Endothelial cell (in vitro differentiated cells): ENCODE measurements around the gene DAAM1. TPM values are rescaled to one million over a fixed set of nuclear protein-coding genes. Genes with fewer than 3 reads are reported as not detected.

Experiments used
- DNase-seq: peaks from one replicate; pipeline ENCODE4 v3.0.0; 2021; ENCODE audit warnings: low spot score
- H3K27ac Mint-ChIP-seq: one replicate; pipeline ENCODE4 v1.8.0; 2021; ENCODE audit warnings: mixed read lengths, inconsistent platforms; ENCODE audit not compliant: unreplicated experiment
- H3K27me3 Mint-ChIP-seq: one replicate; pipeline ENCODE4 v1.8.0; 2021; ENCODE audit warnings: mild to moderate bottlenecking, moderate library complexity, mixed read lengths, inconsistent platforms; ENCODE audit not compliant: unreplicated experiment
- H3K36me3 Mint-ChIP-seq: one replicate; pipeline ENCODE4 v1.8.0; 2021; ENCODE audit warnings: mild to moderate bottlenecking, low read depth, mixed read lengths, inconsistent platforms; ENCODE audit not compliant: unreplicated experiment
- H3K4me1 Mint-ChIP-seq: one replicate; pipeline ENCODE4 v1.8.0; 2021; ENCODE audit warnings: mild to moderate bottlenecking, mixed read lengths, inconsistent platforms; ENCODE audit not compliant: unreplicated experiment
- H3K4me3 Mint-ChIP-seq: one replicate; pipeline ENCODE4 v1.8.0; 2021; ENCODE audit warnings: mild to moderate bottlenecking, mixed read lengths, inconsistent platforms; ENCODE audit not compliant: unreplicated experiment
- H3K9me3 Mint-ChIP-seq: one replicate; pipeline ENCODE4 v1.8.0; 2021; ENCODE audit warnings: mixed read lengths, inconsistent platforms; ENCODE audit not compliant: unreplicated experiment
- CTCF ChIP-seq: fragments of 200-600 bp; sonication (generic); IDR thresholded peaks from one replicate; pipeline ENCODE4 v1.5.0; 2021; ENCODE audit warnings: antibody characterized with exemption; ENCODE audit not compliant: unreplicated experiment
- total RNA-seq: library from RNA; stranded (reverse); fragmentation: NEBNext Ultra II Directional; extraction: Animal tissue kit (Norgen Biotek cat#: 25700); gene quantifications from one replicate; pipeline ENCODE4 v1.2.1, GENCODE V29; 2021; ENCODE audit not compliant: unreplicated experiment

The DAAM1 gene
- total RNA-seq, 1 donor from 2014 or later, result 103 TPM

- no peaks in the 10 kb centered on the region for H3K27me3 Mint-ChIP-seq
- H3K4me3 Mint-ChIP-seq, result no peak overlapping the region
- peaks cover 15% of the 10 kb centered on the region for H3K4me1 Mint-ChIP-seq
- H3K36me3 Mint-ChIP-seq, result peaks cover 14% of the 10 kb centered on the region
- TF ChIP-seq CTCF, result no peak
- no peak for DNase-seq
- H3K27ac Mint-ChIP-seq, result no peak overlapping the region
- H3K9me3 Mint-ChIP-seq, result no peaks in the 10 kb centered on the region
Measured at GRCh38 chr14:59296508-59296907, 108.0 kb downstream of the DAAM1 start.

- TF ChIP-seq CTCF, result no peak
- Mint-ChIP-seq H3K36me3 (peaks cover 7% of the 10 kb centered on the region), H3K27me3 (no peaks in the 10 kb centered on the region), H3K4me1 (peaks cover 15% of the 10 kb centered on the region), H3K4me3 (no peak overlapping the region), H3K9me3 (no peaks in the 10 kb centered on the region), H3K27ac (no peak overlapping the region)
- no peak for DNase-seq
Measured at GRCh38 chr14:59297071-59297776, 108.8 kb downstream of the DAAM1 start.

GRCh38 chr14:59299731-59300130 is 111.3 kb downstream of the DAAM1 start:
- no peak overlapping the region for H3K27ac Mint-ChIP-seq
- no peak for DNase-seq
- TF ChIP-seq CTCF, result no peak
- H3K9me3 Mint-ChIP-seq, result no peaks in the 10 kb centered on the region
- no peaks in the 10 kb centered on the region for H3K36me3 Mint-ChIP-seq
- H3K27me3 Mint-ChIP-seq, result no peaks in the 10 kb centered on the region
- no peak overlapping the region for H3K4me3 Mint-ChIP-seq
- peaks cover 6% of the 10 kb centered on the region for H3K4me1 Mint-ChIP-seq

- TF ChIP-seq CTCF, result no peak
- Mint-ChIP-seq H3K4me3 (no peak overlapping the region), H3K36me3 (no peaks in the 10 kb centered on the region), H3K4me1 (peaks cover 9% of the 10 kb centered on the region), H3K27ac (no peak overlapping the region), H3K9me3 (no peaks in the 10 kb centered on the region), H3K27me3 (no peaks in the 10 kb centered on the region)
- no peak for DNase-seq
Measured at GRCh38 chr14:59301354-59301753, 112.9 kb downstream of the DAAM1 start.

- DNase-seq, result no peak
- Mint-ChIP-seq H3K27ac (no peak overlapping the region), H3K27me3 (no peaks in the 10 kb centered on the region), H3K36me3 (no peaks in the 10 kb centered on the region), H3K4me1 (peaks cover 15% of the 10 kb centered on the region), H3K4me3 (no peak overlapping the region), H3K9me3 (no peaks in the 10 kb centered on the region)
- TF ChIP-seq CTCF, result no peak
Measured at GRCh38 chr14:59302313-59302712, 113.8 kb downstream of the DAAM1 start.
